ENCODE data around the gene HOXA9.

The HOXA9 gene

GRCh38 chr7:27141137-27141922 lies 24.0 kb downstream of the HOXA9 start:
- no peak for TF ChIP-seq CTCF (conservative IDR thresholded peaks at IDR 0.05)
- H3K27ac ChIP-seq = no peak overlapping the region

- TF ChIP-seq CTCF (conservative IDR thresholded peaks at IDR 0.05) = no peak
- H3K27ac ChIP-seq = no peak overlapping the region
Measured at GRCh38 chr7:27140126-27140857, 25.0 kb downstream of the HOXA9 start.

- TF ChIP-seq CTCF (conservative IDR thresholded peaks at IDR 0.05) = no peak
- no peak overlapping the region for H3K27ac ChIP-seq
Measured at GRCh38 chr7:27139334-27140125, 25.8 kb downstream of the HOXA9 start.

GRCh38 chr7:27138985-27139333 lies 26.4 kb downstream of the HOXA9 start:
- H3K27ac ChIP-seq = no peak overlapping the region
- TF ChIP-seq CTCF (conservative IDR thresholded peaks at IDR 0.05) = no peak

GRCh38 chr7:27138472-27138871 lies 26.9 kb downstream of the HOXA9 start:
- TF ChIP-seq CTCF (conservative IDR thresholded peaks at IDR 0.05) = no peak
- no peak overlapping the region for H3K27ac ChIP-seq

GRCh38 chr7:27137640-27138315 lies 27.6 kb downstream of the HOXA9 start:
- TF ChIP-seq CTCF (conservative IDR thresholded peaks at IDR 0.05) = no peak
- no peak overlapping the region for H3K27ac ChIP-seq
